Measurements from ENCODE around the gene TMEM219.
A peak's percentile ranks its signal among the peaks of the same experiment; 100 is the strongest.

Gene TMEM219

GRCh38 chr16:29995324-29995910 is 33.5 kb downstream of the TMEM219 start, which contains the start of gene HIRIP3:
Gene HIRIP3, minus strand, starts transcription at chr16:29995617. Its CDS starts 12 bp downstream, at chr16:29995605.
- DNase-seq (ENCODE audit: low read depth), result peak; percentile 59

- DNase-seq (ENCODE audit: low read depth), result peak; percentile 88
Observed at GRCh38 chr16:29995911-29996765, 34.3 kb downstream of the TMEM219 start, which contains the start of gene INO80E. Gene INO80E, plus strand, starts transcription at chr16:29996241. Its CDS starts 70 bp downstream, at chr16:29996311.

- DNase-seq (ENCODE audit: low read depth), result no peak
Observed at GRCh38 chr16:29996766-29997250, 34.9 kb downstream of the TMEM219 start.

GRCh38 chr16:29999605-30000004 is 37.7 kb downstream of the TMEM219 start:
- no peak for DNase-seq (ENCODE audit: low read depth)

- no peak for DNase-seq (ENCODE audit: low read depth)
Observed at GRCh38 chr16:30000735-30001631, 39.1 kb downstream of the TMEM219 start.

GRCh38 chr16:30002614-30003346 is 40.9 kb downstream of the TMEM219 start:
- DNase-seq (ENCODE audit: low read depth), result no peak

DNA sequence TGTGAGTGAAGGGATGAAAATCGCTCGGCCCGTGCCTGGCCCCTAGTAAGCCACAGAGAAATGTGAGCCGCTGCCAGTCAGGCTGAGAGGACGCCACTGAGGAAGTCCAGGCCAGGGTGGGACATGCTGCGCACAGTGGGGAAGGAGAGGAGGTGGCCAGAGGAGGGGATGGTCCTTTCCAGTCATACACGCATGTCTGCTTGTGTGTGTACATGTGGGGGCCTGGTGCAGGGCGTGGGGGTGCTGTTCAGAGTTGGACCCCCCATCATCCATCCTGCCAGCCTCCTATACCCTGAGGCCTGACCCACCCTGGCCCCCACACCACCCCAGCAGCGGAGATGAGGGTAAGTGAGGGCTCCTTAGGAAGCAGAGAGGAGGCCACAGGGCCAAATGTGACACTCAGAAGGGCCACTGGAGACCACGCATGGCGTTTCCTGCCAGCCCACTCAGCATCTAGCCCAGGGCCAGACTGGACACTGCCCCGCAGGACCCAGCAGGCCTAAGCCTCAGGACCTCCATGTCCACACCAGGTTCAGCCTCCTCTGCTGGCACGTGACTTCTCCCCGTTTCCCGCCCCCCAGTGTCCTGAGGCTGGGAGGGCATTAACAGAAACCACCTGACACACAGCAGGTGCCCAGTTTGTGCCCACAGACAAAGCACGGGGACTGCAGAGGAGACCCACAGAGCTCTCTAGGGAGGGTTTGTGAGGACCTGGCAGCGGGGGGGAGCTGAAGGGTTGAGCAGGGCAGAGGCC is 42.0 kb downstream of the TMEM219 start:
- no peak for DNase-seq (ENCODE audit: low read depth)

GRCh38 chr16:30004424-30004776 is 42.5 kb downstream of the TMEM219 start:
- DNase-seq (ENCODE audit: low read depth), result no peak

DNA sequence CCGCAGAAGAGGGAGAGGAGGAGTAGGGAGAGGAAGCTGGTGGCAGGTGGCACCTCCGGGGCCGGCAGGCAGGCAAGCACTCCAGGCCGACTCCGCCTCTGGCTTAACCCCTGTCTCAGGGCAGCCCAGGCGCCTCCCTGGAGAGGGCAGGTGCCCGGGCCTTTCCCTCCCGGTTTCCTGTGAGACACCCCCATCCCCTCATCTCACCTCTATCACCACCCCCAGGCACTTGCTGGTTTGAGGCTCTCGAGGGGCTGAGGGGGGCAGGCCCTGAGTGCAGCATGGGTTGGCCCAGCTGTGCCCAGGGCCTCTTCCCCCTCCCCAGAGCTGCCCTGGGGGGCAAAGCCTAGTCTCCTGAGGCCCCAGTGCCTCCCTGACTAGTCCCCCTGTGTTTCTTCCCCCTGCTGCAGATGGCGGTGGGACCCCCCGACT is 42.9 kb downstream of the TMEM219 start:
- DNase-seq (ENCODE audit: low read depth), result no peak

GRCh38 chr16:30005341-30006094 is 43.6 kb downstream of the TMEM219 start:
- DNase-seq (ENCODE audit: low read depth), result peak; percentile 18

GRCh38 chr16:30006095-30006473 is 44.2 kb downstream of the TMEM219 start:
- no peak for DNase-seq (ENCODE audit: low read depth)

GRCh38 chr16:30006659-30007377 is 44.9 kb downstream of the TMEM219 start:
- no peak for DNase-seq (ENCODE audit: low read depth)

DNA sequence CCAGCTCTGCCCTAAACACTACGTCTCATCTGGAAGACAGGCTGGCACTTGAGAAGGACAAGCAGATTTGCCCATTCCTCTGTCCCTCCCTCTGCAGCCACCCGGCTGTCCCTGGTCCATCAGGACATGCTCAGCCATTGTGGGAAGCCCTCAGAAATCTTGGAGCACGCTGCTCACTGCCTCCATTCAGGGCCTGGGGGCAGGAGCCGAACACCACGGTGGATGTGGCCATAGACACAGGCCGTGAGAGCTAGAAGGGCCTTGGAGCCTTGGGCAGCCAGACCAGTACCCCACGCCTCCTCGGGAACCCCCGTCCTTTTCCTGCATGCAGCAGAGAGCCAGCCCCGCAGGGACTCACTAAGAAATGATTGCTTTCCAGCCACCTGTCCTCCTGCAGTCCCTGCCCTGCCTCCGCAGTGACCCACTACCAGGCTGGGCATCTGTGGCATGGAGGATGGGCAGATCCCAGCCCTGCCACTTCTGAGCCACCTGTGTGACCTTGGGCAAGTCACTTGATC is 45.6 kb downstream of the TMEM219 start:
- no peak for DNase-seq (ENCODE audit: low read depth)

- no peak for DNase-seq (ENCODE audit: low read depth)
Observed at GRCh38 chr16:30009085-30009862, 47.4 kb downstream of the TMEM219 start.

DNA sequence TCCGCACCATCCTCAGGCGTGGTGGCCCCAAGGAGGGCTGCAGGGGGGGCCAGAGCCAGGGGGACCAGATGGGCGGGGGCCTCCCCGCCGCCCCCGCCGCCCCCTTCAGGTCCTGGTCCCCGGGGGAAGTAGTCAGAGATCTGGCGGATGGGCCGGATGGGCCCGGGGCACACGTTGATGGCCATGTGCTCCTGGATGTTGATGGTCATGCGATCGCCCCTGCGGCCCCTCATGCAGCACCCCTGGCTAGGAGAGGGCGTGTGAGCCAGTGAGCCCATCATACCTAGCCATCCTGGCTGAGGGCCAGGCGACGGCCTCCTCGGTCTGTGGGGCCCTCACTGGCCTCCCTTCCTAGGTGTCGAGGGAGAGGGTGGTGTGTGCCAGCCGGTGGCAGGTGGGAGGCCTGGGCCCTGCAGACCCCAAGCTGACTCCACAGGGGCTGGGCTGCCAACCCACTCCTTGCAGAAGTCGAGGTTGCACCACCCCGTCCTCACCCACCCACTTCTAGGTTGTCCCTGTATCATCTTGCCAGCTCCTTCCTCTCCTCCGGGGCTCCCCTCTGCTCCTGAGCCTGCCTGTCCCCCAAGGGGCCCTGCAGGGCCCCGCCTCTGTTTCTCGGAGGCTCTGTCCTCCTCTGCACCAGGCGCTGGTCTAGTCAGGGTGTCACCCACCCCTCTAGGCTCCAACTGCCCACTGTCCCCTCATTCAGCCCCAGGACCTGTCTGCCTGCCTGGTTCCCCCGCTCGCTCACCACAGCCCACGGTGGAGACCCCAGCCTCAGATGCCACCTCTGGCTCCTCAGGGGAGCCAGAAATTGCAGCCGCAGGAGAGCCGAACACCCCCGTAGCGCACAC is 48.3 kb downstream of the TMEM219 start:
- DNase-seq (ENCODE audit: low read depth), result no peak

DNA sequence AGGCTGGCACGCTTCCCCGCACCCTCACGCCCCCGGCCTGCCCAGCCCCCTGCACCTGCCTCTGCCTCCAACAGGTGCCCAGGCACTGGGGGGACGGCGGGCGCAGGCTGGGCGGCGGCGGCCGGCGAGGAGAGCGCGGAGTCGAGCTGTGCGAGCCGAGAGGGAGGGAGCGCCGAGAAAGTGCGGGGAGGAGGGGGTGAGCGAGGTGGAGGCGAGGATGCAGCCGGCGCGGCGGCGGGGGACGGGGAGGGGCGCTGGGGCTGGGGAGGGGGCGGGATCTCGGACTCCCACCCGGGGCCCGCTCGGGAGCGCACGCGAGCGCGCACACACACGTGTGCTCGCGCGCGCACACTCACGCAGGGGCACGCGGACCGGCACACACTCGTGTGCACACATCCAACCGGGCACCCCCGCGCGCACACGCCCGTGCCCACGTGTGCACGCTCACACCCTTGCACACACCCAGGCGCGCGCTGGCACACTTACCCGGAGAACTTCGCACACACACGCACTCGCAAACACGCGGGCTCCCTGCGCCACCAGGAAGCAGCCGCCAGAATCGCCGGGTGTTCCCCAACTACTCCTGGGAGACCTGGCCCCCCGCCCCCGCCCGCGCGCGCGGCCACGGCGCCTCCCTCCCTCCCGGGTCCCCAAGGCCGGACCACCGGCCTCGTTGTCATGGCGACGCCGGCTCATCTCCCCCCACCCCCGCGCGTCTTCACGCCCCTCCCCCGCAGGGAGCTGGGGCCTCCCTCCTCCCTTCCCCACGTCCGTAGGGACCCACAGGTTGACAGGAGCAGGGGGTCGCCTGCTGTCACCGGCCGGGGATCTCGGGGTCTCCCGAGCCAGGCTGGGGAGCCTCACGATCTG is 49.2 kb downstream of the TMEM219 start, which contains the start of gene DOC2A:
TSS of gene DOC2A (minus strand) at position 184 of the 870 bp plus-strand sequence. CDS start 805 bp downstream, outside the sequence.
- DNase-seq (ENCODE audit: low read depth), result no peak
